ENCODE results near the gene GNL1.
"Not testable (repeated sequence)": the region's sequence is repeated elsewhere in the genome, so short reads cannot be mapped to it uniquely, and the experiment has no call there.

The GNL1 gene

DNA sequence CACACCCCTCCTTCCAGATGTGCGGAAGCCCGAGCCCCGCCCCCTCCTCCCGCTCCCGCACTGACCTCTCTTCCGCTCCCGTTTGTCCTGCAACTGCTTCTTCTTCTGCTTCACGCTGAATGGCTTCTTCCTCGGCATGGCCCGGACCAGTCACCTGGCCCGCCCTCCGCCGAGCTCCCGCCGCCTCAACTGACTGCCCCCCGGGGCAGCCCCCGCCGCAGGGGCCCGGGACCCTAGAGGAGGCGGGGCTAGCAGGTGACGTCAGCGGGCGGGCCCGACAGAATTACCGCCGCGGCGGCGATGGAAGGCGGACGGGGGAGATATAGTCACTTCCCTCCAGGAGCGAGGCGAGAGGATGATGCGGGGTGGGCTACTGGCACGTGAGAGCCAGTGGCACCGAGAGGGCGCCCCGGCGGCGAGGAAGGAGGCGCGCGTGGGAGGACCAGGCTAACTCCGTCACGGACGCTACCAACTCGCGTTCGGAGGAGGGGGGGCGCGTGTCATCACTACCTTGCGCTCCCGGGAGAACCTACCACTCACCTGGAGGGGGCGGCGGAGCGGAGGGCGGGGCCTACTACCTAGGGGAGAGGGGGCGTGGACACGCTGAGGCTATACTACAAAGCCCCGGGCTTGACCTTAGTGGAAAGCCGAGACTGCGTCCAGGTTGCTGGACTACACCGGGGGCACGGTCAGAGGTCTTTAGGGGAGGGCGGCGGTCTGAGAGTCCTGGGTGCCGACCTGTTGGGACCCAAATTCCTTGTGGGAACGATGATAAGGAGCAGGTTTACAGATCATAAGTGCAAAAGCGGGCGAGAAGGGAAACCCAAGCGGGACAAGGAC lies at the start of gene GNL1:
Gene GNL1, minus strand, starts transcription at position 424 of the 840 bp plus-strand sequence. Its CDS starts 286 bp downstream, at position 138.
- in situ Hi-C loops (cut with MboI; ENCODE audit: low sequenced_read_pairs), result no loop called here

DNA sequence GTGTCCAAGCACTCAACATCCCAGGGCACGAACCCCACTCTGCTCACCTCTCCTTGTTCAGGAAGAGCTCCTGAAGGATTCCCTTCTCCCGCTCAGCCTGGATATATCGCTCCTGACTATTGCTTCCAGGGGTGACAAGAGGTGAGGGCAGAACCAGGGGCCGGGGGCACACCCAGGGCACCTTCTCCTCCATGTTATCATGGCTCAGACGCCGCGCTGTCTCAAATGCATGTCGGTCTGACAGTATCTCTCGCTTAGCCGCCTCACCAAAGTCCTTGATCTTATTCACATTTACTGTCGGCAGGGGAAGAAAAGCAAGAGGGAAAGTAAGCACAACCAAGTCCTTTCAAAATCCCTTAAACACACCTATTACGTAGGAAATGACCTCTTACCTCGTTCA lies 47.7 kb upstream of the GNL1 start:
- in situ Hi-C loops (cut with MboI; ENCODE audit: low sequenced_read_pairs), result no loop called here

DNA sequence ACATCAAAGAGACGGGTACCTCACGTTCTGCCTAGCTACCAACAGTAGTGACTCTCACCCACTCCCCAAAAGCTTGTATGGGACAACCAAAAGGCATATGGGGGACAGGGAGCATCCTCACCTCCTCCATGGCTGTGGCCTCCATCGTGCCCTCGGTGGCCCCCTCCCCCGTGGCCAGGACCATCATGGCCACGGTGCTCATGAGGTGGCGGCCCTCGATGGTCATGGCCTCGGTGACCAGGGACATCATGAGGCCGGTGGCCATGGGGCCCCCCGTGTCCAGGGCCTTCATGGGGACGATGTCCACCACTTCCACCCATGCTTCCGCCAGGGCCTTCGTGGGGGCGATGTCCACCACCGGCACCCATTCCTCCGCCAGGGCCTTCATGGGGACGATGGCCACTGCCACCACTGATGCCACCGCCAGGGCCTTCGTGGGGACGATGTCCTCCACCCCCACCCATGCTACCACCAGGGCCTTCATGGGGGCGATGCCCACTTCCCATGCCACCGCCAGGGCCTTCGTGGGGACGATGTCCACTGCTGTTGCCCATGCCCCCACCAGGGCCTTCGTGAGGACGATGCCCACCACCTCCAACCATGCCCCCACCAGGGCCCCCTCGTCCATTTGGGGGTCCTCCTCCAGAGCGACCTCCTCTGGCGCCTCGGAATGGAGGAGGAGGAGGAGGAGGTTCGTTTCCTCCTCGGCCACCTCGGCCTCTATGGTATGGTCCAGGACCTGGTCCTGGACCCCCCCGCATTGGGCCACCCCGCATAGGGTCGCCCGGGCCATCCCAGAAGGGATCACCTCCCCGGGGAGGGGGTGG lies 45.7 kb upstream of the GNL1 start:
- in situ Hi-C loops (cut with MboI; ENCODE audit: low sequenced_read_pairs), result no loop called here

DNA sequence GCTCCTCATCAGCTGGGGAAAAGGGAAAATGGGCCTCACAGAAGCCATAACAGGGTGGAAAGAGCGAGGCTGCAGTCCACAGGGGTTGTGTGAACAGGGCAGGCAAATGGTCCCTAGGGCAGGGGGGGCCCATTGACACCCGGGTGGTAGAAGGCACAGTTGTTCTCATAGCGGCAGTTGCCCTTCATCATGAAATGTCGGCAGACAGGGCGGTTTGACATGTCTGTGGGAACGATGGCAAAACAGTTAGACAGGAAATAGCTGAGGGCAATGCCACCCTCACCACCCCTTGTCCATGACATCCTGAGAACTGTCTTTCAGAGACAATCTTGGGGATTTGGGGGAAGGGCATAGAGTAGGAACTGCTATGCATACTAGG lies 45.1 kb upstream of the GNL1 start:
- in situ Hi-C loops (cut with MboI; ENCODE audit: low sequenced_read_pairs), result no loop called here

DNA sequence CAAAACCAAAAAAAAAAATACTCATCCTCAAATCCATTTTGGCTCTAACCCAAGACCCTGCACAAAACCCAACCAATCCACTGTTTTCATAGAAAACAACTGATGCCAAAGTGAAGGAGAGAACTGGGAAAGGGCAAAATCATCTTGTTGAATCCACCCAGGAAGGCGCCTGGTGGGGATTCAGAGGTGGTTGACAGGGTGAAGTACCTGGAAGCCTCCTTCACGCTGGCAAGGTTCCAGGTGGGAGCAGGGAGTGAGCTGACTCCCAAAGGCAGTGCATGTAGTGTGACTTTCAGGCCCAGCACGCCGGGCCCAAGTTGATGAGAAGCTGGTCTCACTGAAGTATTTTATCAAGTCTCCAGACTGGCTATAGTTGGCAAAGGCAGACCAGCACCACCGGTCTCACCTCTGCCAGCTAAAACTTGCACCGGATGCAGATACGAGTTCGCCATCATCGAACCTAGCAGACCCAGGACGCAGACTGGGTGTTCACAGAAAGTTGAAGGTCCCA lies 44.2 kb upstream of the GNL1 start:
- in situ Hi-C loops (cut with MboI; ENCODE audit: low sequenced_read_pairs), result no loop called here

- in situ Hi-C loops (cut with MboI; ENCODE audit: low sequenced_read_pairs), result no loop called here
These were observed 43.5 kb upstream of the GNL1 start for GRCh38 chr6:30599625-30600324.

DNA sequence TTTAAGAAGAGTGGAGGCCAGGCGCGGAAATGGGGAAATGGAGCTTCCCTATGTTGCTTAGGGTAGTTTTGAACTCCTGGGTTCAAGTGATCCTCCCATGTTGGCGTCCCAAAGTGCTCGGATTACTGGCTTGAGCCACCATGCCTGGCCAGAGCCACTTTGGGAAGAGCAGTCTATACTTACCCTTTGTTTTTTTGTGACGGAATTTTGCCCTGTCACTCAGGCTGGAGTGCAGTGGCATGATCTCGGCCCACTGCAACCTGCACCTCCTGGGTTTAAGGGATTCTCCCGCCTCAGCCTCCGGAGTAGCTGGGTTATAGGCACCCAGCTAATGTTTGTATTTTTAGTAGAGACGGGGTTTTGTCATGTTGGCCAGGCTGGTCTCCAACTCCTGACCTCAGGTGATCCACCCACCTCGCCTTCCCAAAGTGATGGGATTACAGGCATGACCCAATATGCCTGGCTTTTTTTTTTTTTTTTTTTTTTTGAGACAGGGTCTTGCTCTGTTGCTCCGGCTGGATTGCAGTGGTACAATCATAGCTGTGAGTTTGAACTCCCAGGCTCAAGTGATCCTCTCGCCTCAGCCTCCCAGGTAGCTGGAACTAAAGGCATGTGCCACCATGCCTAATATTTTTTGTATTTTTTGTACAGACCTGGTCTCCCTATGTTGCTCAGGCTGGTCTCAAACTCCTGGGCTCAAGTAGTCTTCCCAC lies 42.8 kb upstream of the GNL1 start:
- in situ Hi-C loops (cut with MboI; ENCODE audit: low sequenced_read_pairs), result no loop called here

DNA sequence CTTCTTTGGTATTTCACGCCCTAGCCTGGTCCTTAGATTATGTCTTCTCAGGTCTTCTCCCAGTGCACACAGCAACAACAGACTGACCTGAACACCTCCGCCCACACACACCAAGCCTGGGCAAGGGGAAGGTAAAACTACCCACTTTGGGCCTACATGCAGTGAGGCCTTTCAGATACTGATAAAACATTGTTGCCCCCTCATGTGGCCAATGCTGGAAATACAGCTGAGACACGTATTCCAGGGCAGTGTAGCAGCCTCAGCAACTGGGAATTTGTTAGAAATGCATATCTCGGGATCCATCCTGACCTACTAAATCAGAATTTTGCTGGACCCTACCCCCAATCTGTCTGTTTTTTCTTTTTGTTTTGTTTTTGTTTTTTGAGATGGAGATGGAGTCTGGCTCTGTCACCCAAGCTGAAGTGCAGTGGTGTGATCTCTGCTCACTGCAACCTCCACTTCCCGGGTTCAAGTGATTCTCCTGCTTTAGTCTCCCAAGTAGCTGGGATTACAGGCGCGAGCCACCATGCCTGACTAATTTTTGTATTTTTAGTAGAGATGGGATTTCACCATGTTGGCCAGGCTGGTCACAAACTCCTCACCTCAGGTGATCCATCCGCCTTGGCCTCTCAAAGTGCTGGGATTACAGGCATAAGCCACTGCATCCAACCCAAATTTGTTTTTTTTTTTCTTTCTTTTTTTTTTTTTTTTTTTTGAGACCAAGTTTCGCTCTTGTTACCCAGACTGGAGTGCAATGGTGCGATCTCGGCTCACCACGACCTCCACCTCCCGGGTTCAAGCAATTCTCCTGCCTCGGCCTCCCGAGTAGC lies 41.2 kb upstream of the GNL1 start:
- in situ Hi-C loops (cut with MboI; ENCODE audit: low sequenced_read_pairs), result not testable (repeated sequence)

- in situ Hi-C loops (cut with MboI; ENCODE audit: low sequenced_read_pairs), result no loop called here
These were observed 36.0 kb upstream of the GNL1 start for GRCh38 chr6:30592287-30592686.

GRCh38 chr6:30591008-30591407 lies 34.7 kb upstream of the GNL1 start:
- in situ Hi-C loops (cut with MboI; ENCODE audit: low sequenced_read_pairs), result no loop called here

DNA sequence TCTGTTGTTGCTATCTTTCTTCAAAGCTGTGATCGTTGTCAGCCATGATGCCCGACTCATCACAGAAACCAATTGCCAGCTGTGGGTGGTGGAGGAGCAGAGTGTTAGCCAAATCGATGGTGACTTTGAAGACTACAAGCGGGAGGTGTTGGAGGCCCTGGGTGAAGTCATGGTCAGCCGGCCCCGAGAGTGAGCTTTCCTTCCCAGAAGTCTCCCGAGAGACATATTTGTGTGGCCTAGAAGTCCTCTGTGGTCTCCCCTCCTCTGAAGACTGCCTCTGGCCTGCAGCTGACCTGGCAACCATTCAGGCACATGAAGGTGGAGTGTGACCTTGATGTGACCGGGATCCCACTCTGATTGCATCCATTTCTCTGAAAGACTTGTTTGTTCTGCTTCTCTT lies 34.2 kb upstream of the GNL1 start:
- in situ Hi-C loops (cut with MboI; ENCODE audit: low sequenced_read_pairs), result no loop called here

GRCh38 chr6:30589754-30590358 lies 33.6 kb upstream of the GNL1 start:
- in situ Hi-C loops (cut with MboI; ENCODE audit: low sequenced_read_pairs), result no loop called here

DNA sequence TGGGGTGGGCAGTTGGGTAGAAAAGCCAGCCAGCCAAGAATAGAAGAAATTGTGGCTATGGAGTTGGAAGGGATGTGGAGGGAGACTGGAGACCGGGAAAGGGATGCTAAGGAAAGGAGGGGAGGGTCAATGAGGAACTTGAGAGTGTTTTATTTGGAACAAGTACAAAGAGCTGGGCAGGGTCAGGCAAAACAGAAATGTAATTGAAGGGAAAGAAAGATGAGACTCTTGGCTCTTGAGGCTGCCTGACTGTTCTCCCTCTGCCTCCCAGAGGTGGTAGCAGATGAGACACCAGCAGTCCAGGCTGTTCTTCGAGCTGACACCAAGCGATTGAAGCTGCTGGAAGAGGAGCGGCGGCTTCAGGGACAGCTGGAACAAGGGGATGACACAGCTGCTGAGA lies 27.6 kb upstream of the GNL1 start:
- in situ Hi-C loops (cut with MboI; ENCODE audit: low sequenced_read_pairs), result no loop called here

DNA sequence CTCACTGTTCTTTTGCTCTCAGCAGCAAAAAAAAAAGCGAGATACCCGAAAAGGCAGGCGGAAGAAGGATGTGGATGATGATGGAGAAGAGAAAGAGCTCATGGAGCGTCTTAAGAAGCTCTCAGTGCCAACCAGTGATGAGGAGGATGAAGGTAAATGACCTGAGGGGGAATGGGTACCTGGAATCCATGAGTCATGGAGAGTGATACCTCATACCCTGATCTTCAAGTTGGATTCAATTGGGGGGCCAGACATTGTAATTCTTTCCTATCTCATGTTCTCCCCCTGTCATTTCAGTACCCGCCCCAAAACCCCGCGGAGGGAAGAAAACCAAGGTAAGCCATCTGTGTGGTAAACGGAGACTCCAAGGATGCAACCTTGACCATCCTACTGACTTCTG lies 21.8 kb upstream of the GNL1 start:
- in situ Hi-C loops (cut with MboI; ENCODE audit: low sequenced_read_pairs), result no loop called here

DNA sequence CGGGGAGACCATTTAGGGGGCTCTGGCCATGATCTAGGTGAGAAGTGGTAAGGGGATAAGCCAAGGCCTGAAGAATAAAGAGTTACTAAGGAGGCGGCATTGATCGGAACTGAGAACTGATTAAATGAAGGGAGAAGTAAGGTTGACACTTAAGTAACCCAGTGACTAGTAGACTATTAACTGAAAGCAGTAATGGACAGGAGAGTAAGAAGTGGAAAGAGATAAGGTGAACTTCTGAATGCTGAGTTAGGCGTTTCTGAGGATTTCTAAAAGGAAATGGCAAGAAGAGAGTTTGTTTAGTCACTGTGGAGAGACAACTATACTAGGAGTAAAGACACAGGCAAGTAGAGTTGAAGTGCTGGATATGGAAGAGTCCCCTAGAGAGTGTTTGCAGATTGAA lies 16.8 kb upstream of the GNL1 start:
- in situ Hi-C loops (cut with MboI; ENCODE audit: low sequenced_read_pairs), result no loop called here

DNA sequence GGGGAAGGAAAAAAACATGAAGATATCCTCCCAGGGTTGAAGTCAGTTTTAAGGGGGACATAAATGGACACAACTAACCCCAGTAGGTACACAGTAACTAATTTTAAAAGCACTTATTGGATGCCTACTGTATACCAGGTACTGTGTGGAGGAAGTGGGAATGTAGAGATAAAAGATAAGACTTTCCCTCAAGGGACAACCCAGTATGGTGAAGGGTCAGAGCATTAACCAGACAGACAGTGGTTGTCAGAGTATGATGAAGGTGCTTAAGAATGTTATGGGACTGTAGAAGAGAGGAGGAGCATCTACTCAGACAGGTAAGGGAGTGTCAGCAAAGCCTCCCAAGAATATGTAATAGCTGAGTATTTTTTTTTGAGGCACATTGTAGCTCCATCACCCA lies 15.9 kb upstream of the GNL1 start:
- in situ Hi-C loops (cut with MboI; ENCODE audit: low sequenced_read_pairs), result no loop called here

GRCh38 chr6:30571762-30572082 lies 15.4 kb upstream of the GNL1 start:
- in situ Hi-C loops (cut with MboI; ENCODE audit: low sequenced_read_pairs), result no loop called here

DNA sequence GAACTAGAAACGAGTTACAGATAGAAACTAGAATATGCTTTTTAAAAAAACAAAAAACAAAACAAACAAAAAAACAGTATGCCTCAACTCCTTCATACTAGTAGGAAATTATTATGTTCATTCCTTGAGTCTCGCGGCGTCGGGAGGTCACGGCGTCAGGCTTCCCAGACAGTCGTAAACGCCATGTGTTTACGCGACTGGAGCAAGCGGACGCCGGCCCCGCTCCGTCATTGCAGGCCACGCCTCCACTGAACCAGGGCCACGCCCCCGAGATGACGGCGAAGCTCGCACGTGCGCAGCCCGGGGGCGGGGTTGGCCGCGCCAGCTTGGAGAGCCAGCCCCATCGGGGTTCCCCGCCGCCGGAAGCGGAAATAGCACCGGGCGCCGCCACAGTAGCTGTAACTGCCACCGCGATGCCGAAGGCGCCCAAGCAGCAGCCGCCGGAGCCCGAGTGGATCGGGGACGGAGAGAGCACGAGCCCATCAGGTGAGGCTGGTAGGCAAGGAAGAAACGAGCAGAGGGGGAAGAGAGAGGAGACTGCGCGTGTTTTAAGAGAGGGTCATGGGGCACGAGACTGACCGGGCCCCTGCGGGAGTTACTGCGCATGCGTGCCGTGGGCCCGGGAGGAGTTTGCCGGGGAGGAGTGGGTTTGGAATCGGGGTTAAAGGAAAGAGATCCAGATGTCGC lies 14.9 kb upstream of the GNL1 start, which contains the start of gene ABCF1:
Gene ABCF1, plus strand, starts transcription at position 368 of the 687 bp plus-strand sequence. Its CDS starts 46 bp downstream, at position 414.
- in situ Hi-C loops (cut with MboI; ENCODE audit: low sequenced_read_pairs), result no loop called here

GRCh38 chr6:30570740-30571074 lies 14.4 kb upstream of the GNL1 start:
- in situ Hi-C loops (cut with MboI; ENCODE audit: low sequenced_read_pairs), result no loop called here

Measured in HL-60/S4 treated with retinoic acid at 250 ng/mL for 4 days and 3 days (cell line).